ENCODE measurements around the gene RSAD1. TPM values are rescaled to one million over a fixed set of nuclear protein-coding genes. Genes with fewer than 3 reads are reported as not detected.
"Not testable (repeated sequence)": the region's sequence is repeated elsewhere in the genome, so short reads cannot be mapped to it uniquely, and the experiment has no call there.

RSAD1 gene
- total RNA-seq, 1 experiment from 2014 or later = 51.1 TPM

GRCh38 chr17:50474523-50474922 is 4.1 kb upstream of the RSAD1 start:
- H3K36me3 Mint-ChIP-seq (ENCODE audit: insufficient read depth, unreplicated experiment) = peaks cover 63% of the 10 kb centered on the region
- TSS peak; percentile 71 for BruUV-seq (replicated peaks)
- H3K4me1 Mint-ChIP-seq (ENCODE audit: low read depth, unreplicated experiment) = peaks cover 15% of the 10 kb centered on the region
- CTCF ChIA-PET = interaction anchor here (1.1 to 1.7 kb wide), 2 partner anchors 26 to 48 kb away, joined by 4 read pairs; no protein-coding TSS in a partner anchor
- TF ChIP-seq CTCF (IDR thresholded peaks at IDR 0.05; ENCODE audit: unreplicated experiment) = no peak
- no peak overlapping the region for H3K4me3 Mint-ChIP-seq (ENCODE audit: low read depth, unreplicated experiment)
- DNase-seq = no peak
- no peak overlapping the region for H3K27ac Mint-ChIP-seq (ENCODE audit: unreplicated experiment)
- no peaks in the 10 kb centered on the region for H3K9me3 Mint-ChIP-seq (ENCODE audit: low read depth, unreplicated experiment)
- H3K27me3 Mint-ChIP-seq (ENCODE audit: unreplicated experiment) = no peaks in the 10 kb centered on the region
- intact Hi-C loops (cut with micrococcal nuclease; ENCODE audit: unreplicated experiment) = no loop called here

- no peak overlapping the region for H3K27ac Mint-ChIP-seq (ENCODE audit: unreplicated experiment)
- DNase-seq = no peak
- no peak for TF ChIP-seq CTCF (IDR thresholded peaks at IDR 0.05; ENCODE audit: unreplicated experiment)
- CTCF ChIA-PET = interaction anchor here (0.8 kb wide), 1 partner anchor 323 kb away, joined by 3 read pairs; no protein-coding TSS in a partner anchor
- H3K4me1 Mint-ChIP-seq (ENCODE audit: low read depth, unreplicated experiment) = peaks cover 23% of the 10 kb centered on the region
- H3K36me3 Mint-ChIP-seq (ENCODE audit: insufficient read depth, unreplicated experiment) = peaks cover 66% of the 10 kb centered on the region
- no peak overlapping the region for H3K4me3 Mint-ChIP-seq (ENCODE audit: low read depth, unreplicated experiment)
- intact Hi-C loops (cut with micrococcal nuclease; ENCODE audit: unreplicated experiment) = loop anchor here (5.0 kb wide), 2 partner anchors 33 to 53 kb away; no protein-coding TSS in a partner anchor
- BruUV-seq (replicated peaks) = no TSS peak
- H3K9me3 Mint-ChIP-seq (ENCODE audit: low read depth, unreplicated experiment) = no peaks in the 10 kb centered on the region
- no peaks in the 10 kb centered on the region for H3K27me3 Mint-ChIP-seq (ENCODE audit: unreplicated experiment)
Observed at GRCh38 chr17:50475362-50475761, 3.3 kb upstream of the RSAD1 start.

GRCh38 chr17:50475775-50476544 is 2.7 kb upstream of the RSAD1 start:
- not testable (repeated sequence) for H3K4me3 Mint-ChIP-seq (ENCODE audit: low read depth, unreplicated experiment); H3K9me3 Mint-ChIP-seq (ENCODE audit: low read depth, unreplicated experiment); DNase-seq; H3K27me3 Mint-ChIP-seq (ENCODE audit: unreplicated experiment); BruUV-seq (replicated peaks)
- intact Hi-C loops (cut with micrococcal nuclease; ENCODE audit: unreplicated experiment) = loop anchor here (5.0 kb wide), 2 partner anchors 34 to 54 kb away; no protein-coding TSS in a partner anchor
- Mint-ChIP-seq H3K27ac (ENCODE audit: unreplicated experiment) (peak overlapping the region; percentile 1), H3K4me1 (ENCODE audit: low read depth, unreplicated experiment) (peaks cover 29% of the 10 kb centered on the region), H3K36me3 (ENCODE audit: insufficient read depth, unreplicated experiment) (peaks cover 66% of the 10 kb centered on the region)
- CTCF ChIA-PET = interaction anchor here (0.8 kb wide), 1 partner anchor 324 kb away, joined by 3 read pairs; no protein-coding TSS in a partner anchor

GRCh38 chr17:50476545-50477315 is 1.9 kb upstream of the RSAD1 start:
- no TSS peak for BruUV-seq (replicated peaks)
- H3K27me3 Mint-ChIP-seq (ENCODE audit: unreplicated experiment) = no peaks in the 10 kb centered on the region
- no peak for TF ChIP-seq CTCF (IDR thresholded peaks at IDR 0.05; ENCODE audit: unreplicated experiment)
- CTCF ChIA-PET = no interaction called here
- peak overlapping the region; percentile 1 for H3K27ac Mint-ChIP-seq (ENCODE audit: unreplicated experiment)
- H3K4me3 Mint-ChIP-seq (ENCODE audit: low read depth, unreplicated experiment) = no peak overlapping the region
- H3K9me3 Mint-ChIP-seq (ENCODE audit: low read depth, unreplicated experiment) = no peaks in the 10 kb centered on the region
- no peak for DNase-seq
- peaks cover 34% of the 10 kb centered on the region for H3K4me1 Mint-ChIP-seq (ENCODE audit: low read depth, unreplicated experiment)
- peaks cover 60% of the 10 kb centered on the region for H3K36me3 Mint-ChIP-seq (ENCODE audit: insufficient read depth, unreplicated experiment)
- intact Hi-C loops (cut with micrococcal nuclease; ENCODE audit: unreplicated experiment) = loop anchor here (5.0 kb wide), 2 partner anchors 34 to 54 kb away; no protein-coding TSS in a partner anchor
